Coronary artery (tissue), 2 donors: ENCODE data around the gene SLX9.
"Not testable (repeated sequence)": the region's sequence is repeated elsewhere in the genome, so short reads cannot be mapped to it uniquely, and the experiment has no call there.

Experiments used
- DNase-seq: peaks from one replicate; pipeline ENCODE4 v3.0.0-alpha.2; 2017; ENCODE audit warnings: low spot score
- H3K27ac ChIP-seq, 2 donors: fragments of 200-600 bp; sonication (generic); one replicate each; pipeline ENCODE4 v1.5.1; 2016 to 2019
- H3K4me3 ChIP-seq: fragments of 200-600 bp; sonication (generic); 2 replicates; pipeline ENCODE4 v1.5.1; 2016; ENCODE audit warnings: mild to moderate bottlenecking, moderate library complexity
- CTCF ChIP-seq: fragments of 200-600 bp; sonication (generic); IDR thresholded peaks from one replicate; pipeline ENCODE4 v1.5.1; 2019; ENCODE audit warnings: antibody characterized with exemption

SLX9 gene

GRCh38 chr21:44927587-44928461, 12.0 kb upstream of the SLX9 start:
- Histone ChIP-seq H3K4me3 (peak overlapping the region; percentile 41), H3K27ac (peak overlapping the region in 1 of 2 donors; percentile 46)
- DNase-seq = no peak
- no peak for TF ChIP-seq CTCF

GRCh38 chr21:44928500-44929241, 11.2 kb upstream of the SLX9 start:
- not testable (repeated sequence) for H3K4me3 ChIP-seq, DNase-seq
- H3K27ac ChIP-seq = peak overlapping the region in 1 of 2 donors; percentile 46

GRCh38 chr21:44929242-44929798, 10.5 kb upstream of the SLX9 start:
- Histone ChIP-seq H3K27ac (peak overlapping the region in 1 of 2 donors; percentile 13), H3K4me3 (no peak overlapping the region)
- TF ChIP-seq CTCF = no peak
- no peak for DNase-seq

GRCh38 chr21:44929799-44930542, 9.9 kb upstream of the SLX9 start:
- TF ChIP-seq CTCF = no peak
- Histone ChIP-seq H3K4me3 (no peak overlapping the region), H3K27ac (peak overlapping the region in 1 of 2 donors; percentile 40)
- DNase-seq = no peak

- no peak for TF ChIP-seq CTCF
- peak overlapping the region in 1 of 2 donors; percentile 40 for H3K27ac ChIP-seq
- no peak for DNase-seq
- H3K4me3 ChIP-seq = no peak overlapping the region
These were observed 9.3 kb upstream of the SLX9 start for GRCh38 chr21:44930543-44930981.

GRCh38 chr21:44931137-44931500, 8.7 kb upstream of the SLX9 start:
- TF ChIP-seq CTCF = no peak
- no peak for DNase-seq
- Histone ChIP-seq H3K4me3 (peak overlapping the region; percentile 69), H3K27ac (peak overlapping the region in 1 of 2 donors; percentile 40)
